ENCODE data around the gene AGAP1.

AGAP1 gene

GRCh38 chr2:235876099-235876679 lies 382.3 kb downstream of the AGAP1 start:
- no peak for DNase-seq (ENCODE audit: low spot score)

- no peak for DNase-seq (ENCODE audit: low spot score)
These were observed 383.5 kb downstream of the AGAP1 start for GRCh38 chr2:235877275-235877802.

- DNase-seq (ENCODE audit: low spot score), result no peak
These were observed 385.3 kb downstream of the AGAP1 start for GRCh38 chr2:235879116-235879515.

- no peak for DNase-seq (ENCODE audit: low spot score)
These were observed 389.8 kb downstream of the AGAP1 start for GRCh38 chr2:235883675-235884074.

GRCh38 chr2:235889302-235889630 lies 395.4 kb downstream of the AGAP1 start:
- DNase-seq (ENCODE audit: low spot score), result no peak

GRCh38 chr2:235893129-235893698 lies 399.4 kb downstream of the AGAP1 start:
- no peak for DNase-seq (ENCODE audit: low spot score)

- no peak for DNase-seq (ENCODE audit: low spot score)
These were observed 401.0 kb downstream of the AGAP1 start for GRCh38 chr2:235894839-235895238.

- no peak for DNase-seq (ENCODE audit: low spot score)
These were observed 402.2 kb downstream of the AGAP1 start for GRCh38 chr2:235896061-235896460.

GRCh38 chr2:235897992-235898391 lies 404.1 kb downstream of the AGAP1 start:
- DNase-seq (ENCODE audit: low spot score), result no peak

- DNase-seq (ENCODE audit: low spot score), result no peak
These were observed 404.9 kb downstream of the AGAP1 start for GRCh38 chr2:235898766-235899165.

- no peak for DNase-seq (ENCODE audit: low spot score)
These were observed 406.8 kb downstream of the AGAP1 start for GRCh38 chr2:235900631-235901030.

- no peak for DNase-seq (ENCODE audit: low spot score)
These were observed 407.4 kb downstream of the AGAP1 start for GRCh38 chr2:235901243-235901642.

GRCh38 chr2:235903782-235904584 lies 410.1 kb downstream of the AGAP1 start:
- no peak for DNase-seq (ENCODE audit: low spot score)

- no peak for DNase-seq (ENCODE audit: low spot score)
These were observed 410.7 kb downstream of the AGAP1 start for GRCh38 chr2:235904585-235904931.

GRCh38 chr2:235908826-235909225 lies 415.0 kb downstream of the AGAP1 start:
- DNase-seq (ENCODE audit: low spot score), result no peak

- no peak for DNase-seq (ENCODE audit: low spot score)
These were observed 415.5 kb downstream of the AGAP1 start for GRCh38 chr2:235909358-235909757.

GRCh38 chr2:235910067-235910466 lies 416.2 kb downstream of the AGAP1 start:
- no peak for DNase-seq (ENCODE audit: low spot score)

GRCh38 chr2:235911125-235911524 lies 417.3 kb downstream of the AGAP1 start:
- DNase-seq (ENCODE audit: low spot score), result no peak

GRCh38 chr2:235911633-235912233 lies 417.9 kb downstream of the AGAP1 start:
- no peak for DNase-seq (ENCODE audit: low spot score)

GRCh38 chr2:235914756-235915155 lies 420.9 kb downstream of the AGAP1 start:
- DNase-seq (ENCODE audit: low spot score), result no peak

GRCh38 chr2:235917506-235917905 lies 423.7 kb downstream of the AGAP1 start:
- DNase-seq (ENCODE audit: low spot score), result no peak

- no peak for DNase-seq (ENCODE audit: low spot score)
These were observed 425.0 kb downstream of the AGAP1 start for GRCh38 chr2:235918876-235919275.

All from left forelimb (tissue), 1 donor.